HCT116 (cell line): Measurements from ENCODE around the gene CASP9.

Source experiments
- EZH2 ChIP-seq: fragments of 200-600 bp; sonication (generic); IDR thresholded peaks from 2 replicates; pipeline ENCODE4 v1.6.1; 2017; ENCODE audit warnings: antibody characterized with exemption, mixed run types
- SIN3A ChIP-seq: IDR thresholded peaks from 2 replicates; pipeline ENCODE4 v1.6.1; 2012; ENCODE audit warnings: low read depth
- SRF ChIP-seq: IDR thresholded peaks from 2 replicates; pipeline ENCODE4 v1.6.1; 2012; ENCODE audit warnings: low read depth

- TF ChIP-seq EZH2: no peak
- no peak for TF ChIP-seq SIN3A
- TF ChIP-seq SRF: no peak
These were observed 46.8 kb upstream of the CASP9 start for GRCh38 chr1:15570861-15571260.
